AG09319 (cell line): ENCODE results near the gene MRPS6.

Source experiments
- DNase-seq: peaks from one replicate; pipeline ENCODE4 v3.0.0-alpha.2; 2010; ENCODE audit warnings: low read depth; ENCODE audit errors: extremely low read depth
- CTCF ChIP-seq: IDR thresholded peaks from 2 replicates; pipeline ENCODE4 v1.5.1; 2011; ENCODE audit warnings: low read depth, mild to moderate bottlenecking, inconsistent platforms, low read length, moderate library complexity

MRPS6 gene

GRCh38 chr21:34132202-34132601 is 58.8 kb downstream of the MRPS6 start:
- DNase-seq = no peak
- no peak for TF ChIP-seq CTCF

- DNase-seq = no peak
- TF ChIP-seq CTCF = no peak
Observed at GRCh38 chr21:34132926-34133325, 59.5 kb downstream of the MRPS6 start.

DNA sequence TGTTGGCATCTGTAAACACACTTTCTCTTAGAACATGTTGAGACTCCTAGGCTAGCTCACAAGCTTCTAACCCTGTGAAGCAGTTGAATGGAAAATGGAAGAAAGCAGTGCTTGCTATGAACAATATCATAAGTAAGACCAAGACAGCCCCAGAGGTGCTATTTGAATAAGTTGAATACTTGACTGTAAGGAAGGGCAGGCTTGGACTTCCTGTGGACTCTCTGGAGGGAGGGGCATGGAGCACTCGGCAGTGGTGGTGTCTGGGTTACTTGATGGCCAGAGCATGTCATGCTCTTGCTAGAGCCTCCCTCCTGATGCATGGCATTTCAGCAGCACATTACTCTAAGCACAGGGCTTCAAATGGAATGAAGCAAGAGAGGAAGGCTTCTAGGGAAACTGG is 60.0 kb downstream of the MRPS6 start:
- DNase-seq = no peak
- TF ChIP-seq CTCF = no peak

DNA sequence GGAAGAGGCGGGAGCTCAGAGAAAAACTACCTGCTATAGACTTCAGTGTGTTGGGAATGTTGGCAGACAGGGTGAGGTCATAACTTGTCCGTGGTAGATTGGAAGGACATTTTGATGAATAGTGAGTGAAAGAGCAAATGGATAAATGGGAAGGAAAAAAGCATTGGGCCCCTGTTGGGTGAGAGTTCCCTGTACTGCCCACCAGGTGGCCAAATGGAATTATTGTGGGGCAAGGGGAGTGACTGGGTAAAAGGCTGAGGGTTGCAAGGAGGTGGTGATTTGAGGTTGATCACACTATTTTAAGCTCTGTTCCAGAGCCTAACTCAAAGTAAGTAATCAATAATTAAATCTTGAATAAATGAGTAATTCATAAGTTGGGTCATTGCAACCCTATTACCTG is 60.4 kb downstream of the MRPS6 start:
- DNase-seq = no peak
- no peak for TF ChIP-seq CTCF

DNA sequence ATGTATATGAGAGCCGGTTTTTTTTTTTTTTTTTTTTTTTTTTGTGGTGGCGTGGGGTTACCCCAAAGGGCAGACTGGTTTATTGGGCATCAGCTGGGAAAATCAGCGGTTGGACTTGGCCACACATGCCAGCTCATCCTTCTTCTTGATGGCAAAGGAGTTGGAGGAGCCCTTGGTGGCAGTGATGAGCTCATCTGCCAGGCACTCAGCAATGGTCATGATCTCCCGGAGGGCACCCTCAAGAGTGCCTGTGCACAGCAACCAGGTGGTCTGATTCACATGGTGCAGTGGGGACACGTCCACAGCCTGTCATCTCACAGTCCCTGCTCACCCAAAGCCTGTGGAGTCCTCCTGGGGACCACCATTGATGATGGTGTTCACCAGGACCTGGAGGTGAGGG is 62.0 kb downstream of the MRPS6 start:
- TF ChIP-seq CTCF = no peak
- no peak for DNase-seq

- no peak for TF ChIP-seq CTCF
- no peak for DNase-seq
Observed at GRCh38 chr21:34141373-34141772, 68.0 kb downstream of the MRPS6 start.

DNA sequence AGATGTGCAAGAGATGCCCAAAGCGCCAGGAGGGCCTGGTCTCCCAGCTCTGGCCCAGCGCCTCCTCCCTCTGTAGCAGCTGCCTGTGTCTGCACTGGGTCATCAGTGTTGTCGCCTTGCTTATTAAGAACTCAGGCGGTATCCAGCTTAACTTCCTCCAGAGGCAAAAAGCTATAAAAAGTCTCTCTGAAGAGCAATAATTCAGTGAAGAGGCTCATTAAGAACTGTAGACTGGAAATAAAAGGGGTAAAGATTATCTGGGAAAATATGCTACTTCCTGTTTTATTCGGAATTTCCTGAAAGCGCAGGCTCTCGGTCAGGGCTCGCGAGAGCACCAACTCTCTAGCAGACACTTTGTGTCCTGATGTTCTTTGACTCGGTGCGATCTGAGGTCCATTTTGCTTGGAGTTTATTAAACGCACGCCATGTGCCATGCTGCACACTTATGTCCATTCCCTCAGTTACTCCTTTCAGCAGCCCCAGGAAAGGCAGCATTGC is 70.4 kb downstream of the MRPS6 start:
- TF ChIP-seq CTCF = no peak
- DNase-seq = no peak
